Upper lobe of right lung (tissue), 1 donor: ENCODE data around the gene VSNL1. TPM values are rescaled to one million over a fixed set of nuclear protein-coding genes. Genes with fewer than 3 reads are reported as not detected.

Experiments used
- ATAC-seq: fragments of 200-7000 bp; cut with Tn5 transposase; one replicate; pipeline ENCODE4 v1.9.1; 2020; ENCODE audit warnings: mild to moderate bottlenecking, moderate library complexity
- DNase-seq: peaks from one replicate; pipeline ENCODE4 v3.0.0-alpha.2; 2020
- H3K27ac ChIP-seq: fragments of 200-600 bp; one replicate; pipeline ENCODE4 v1.8.0; 2022
- H3K27me3 ChIP-seq: fragments of 200-600 bp; one replicate; pipeline ENCODE4 v1.8.0; 2022; ENCODE audit warnings: mild to moderate bottlenecking
- H3K36me3 ChIP-seq: fragments of 200-600 bp; one replicate; pipeline ENCODE4 v1.8.0; 2022
- H3K4me1 ChIP-seq: fragments of 200-600 bp; one replicate; pipeline ENCODE4 v1.8.0; 2022
- H3K4me3 ChIP-seq: fragments of 200-600 bp; one replicate; pipeline ENCODE4 v1.8.0; 2022; ENCODE audit warnings: mild to moderate bottlenecking
- H3K9me3 ChIP-seq: fragments of 200-600 bp; one replicate; pipeline ENCODE4 v1.8.0; 2022
- intact Hi-C: fragments of 100-400 bp; cut with DNase I; formaldehyde crosslinking; loops from one replicate; pipeline ENCODE4 v1.11.0; 2022
- total RNA-seq: library from RNA; stranded (reverse); fragmentation: NEBNext Ultra II Directional; extraction: Animal tissue kit (Norgen Biotek cat#: 25700); gene quantifications from one replicate; pipeline ENCODE4 v1.2.1, GENCODE V29; 2021
- TF ChIP-seq, protein P1 (sequence below): fragments of 200-600 bp; IDR thresholded peaks from one replicate; pipeline ENCODE4 v1.8.0; 2022; ENCODE audit warnings: antibody characterized with exemption
- donor health status: DM: no; HTN: yes; CAD: no; lungs with severe emphysema.

VSNL1 gene
- total RNA-seq, 1 donor from 2014 or later, result 1.2 TPM

DNA sequence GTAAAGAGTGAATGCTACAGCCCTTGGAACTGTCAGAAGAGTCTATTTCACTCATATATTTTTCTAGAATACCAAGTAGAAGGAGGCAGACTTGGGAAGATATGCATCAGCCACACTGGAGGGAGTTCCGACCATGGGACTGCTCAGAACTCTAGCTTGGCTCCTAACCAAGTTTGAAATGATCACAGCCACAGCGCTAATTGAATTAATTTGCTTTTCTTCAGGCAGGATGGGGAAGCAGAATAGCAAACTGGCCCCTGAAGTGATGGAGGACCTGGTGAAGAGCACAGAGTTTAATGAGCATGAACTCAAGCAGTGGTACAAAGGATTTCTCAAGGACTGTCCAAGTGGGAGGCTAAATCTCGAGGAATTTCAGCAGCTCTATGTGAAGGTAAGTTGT is 51.4 kb downstream of the VSNL1 start:
- Histone ChIP-seq H3K4me3 (no peak overlapping the region), H3K27me3 (no peaks in the 10 kb centered on the region), H3K36me3 (no peaks in the 10 kb centered on the region), H3K27ac (no peak overlapping the region), H3K4me1 (no peaks in the 10 kb centered on the region), H3K9me3 (no peaks in the 10 kb centered on the region)
- DNase-seq, result no peak
- ATAC-seq, result no peak
- intact Hi-C loops, result no loop called here
- TF ChIP-seq, protein P1, sequence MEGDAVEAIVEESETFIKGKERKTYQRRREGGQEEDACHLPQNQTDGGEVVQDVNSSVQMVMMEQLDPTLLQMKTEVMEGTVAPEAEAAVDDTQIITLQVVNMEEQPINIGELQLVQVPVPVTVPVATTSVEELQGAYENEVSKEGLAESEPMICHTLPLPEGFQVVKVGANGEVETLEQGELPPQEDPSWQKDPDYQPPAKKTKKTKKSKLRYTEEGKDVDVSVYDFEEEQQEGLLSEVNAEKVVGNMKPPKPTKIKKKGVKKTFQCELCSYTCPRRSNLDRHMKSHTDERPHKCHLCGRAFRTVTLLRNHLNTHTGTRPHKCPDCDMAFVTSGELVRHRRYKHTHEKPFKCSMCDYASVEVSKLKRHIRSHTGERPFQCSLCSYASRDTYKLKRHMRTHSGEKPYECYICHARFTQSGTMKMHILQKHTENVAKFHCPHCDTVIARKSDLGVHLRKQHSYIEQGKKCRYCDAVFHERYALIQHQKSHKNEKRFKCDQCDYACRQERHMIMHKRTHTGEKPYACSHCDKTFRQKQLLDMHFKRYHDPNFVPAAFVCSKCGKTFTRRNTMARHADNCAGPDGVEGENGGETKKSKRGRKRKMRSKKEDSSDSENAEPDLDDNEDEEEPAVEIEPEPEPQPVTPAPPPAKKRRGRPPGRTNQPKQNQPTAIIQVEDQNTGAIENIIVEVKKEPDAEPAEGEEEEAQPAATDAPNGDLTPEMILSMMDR, result no peak

DNA sequence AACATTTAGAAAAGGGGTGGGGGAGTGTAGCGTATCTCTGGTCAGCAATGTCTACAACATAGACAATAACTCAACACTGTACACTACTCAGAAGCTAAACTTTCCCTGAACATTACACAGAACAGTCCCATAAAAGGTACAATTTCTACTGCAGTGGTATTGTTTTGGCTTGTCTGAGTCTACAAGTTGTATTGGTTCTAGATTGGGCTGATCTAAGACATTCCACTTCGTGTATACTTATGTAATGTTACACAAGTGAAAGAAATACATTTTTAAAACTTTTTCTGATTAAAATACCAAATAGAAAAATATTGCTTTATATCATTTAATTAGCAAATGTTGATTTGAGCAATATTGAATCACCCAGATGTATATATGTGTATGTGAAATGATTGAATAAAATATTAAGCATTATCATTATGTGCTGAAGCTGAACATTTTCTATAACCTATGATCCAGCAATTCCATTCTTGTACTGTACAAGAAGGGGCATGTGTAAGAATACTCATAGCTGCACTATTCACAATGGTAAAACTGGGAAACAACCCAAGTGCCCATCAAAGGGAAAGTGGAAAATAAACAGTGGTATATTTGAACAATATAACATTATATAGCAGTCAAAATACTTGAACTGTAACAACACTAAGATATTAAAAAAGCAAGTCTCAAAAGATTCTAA is 52.4 kb downstream of the VSNL1 start:
- TF ChIP-seq, protein P1, result no peak
- H3K27me3 ChIP-seq, result no peaks in the 10 kb centered on the region
- intact Hi-C loops, result no loop called here
- H3K4me1 ChIP-seq, result no peaks in the 10 kb centered on the region
- H3K27ac ChIP-seq, result no peak overlapping the region
- H3K9me3 ChIP-seq, result no peaks in the 10 kb centered on the region
- H3K36me3 ChIP-seq, result no peaks in the 10 kb centered on the region
- DNase-seq (no peak), ATAC-seq (no peak)
- H3K4me3 ChIP-seq, result no peak overlapping the region

DNA sequence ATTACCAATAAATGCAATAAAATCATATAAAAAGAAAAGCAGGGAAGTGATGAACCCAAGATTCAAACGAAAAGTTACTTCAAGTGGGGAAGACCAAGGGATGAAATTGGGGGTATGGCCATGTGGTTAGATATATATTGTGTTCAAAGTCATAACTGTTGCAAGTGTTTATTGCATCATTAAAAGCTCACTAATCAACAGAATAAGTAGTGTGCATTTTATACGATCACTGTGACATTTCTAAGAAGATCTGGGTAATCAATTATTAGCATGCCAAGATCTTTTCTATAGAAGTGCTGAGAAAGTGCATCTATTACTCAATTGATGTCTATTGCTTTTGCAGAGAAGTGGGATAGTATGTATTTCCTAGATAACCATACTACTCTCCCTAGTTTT is 52.9 kb downstream of the VSNL1 start:
- intact Hi-C loops, result no loop called here
- Histone ChIP-seq H3K27me3 (no peaks in the 10 kb centered on the region), H3K9me3 (no peaks in the 10 kb centered on the region), H3K27ac (no peak overlapping the region), H3K36me3 (no peaks in the 10 kb centered on the region), H3K4me1 (no peaks in the 10 kb centered on the region), H3K4me3 (no peak overlapping the region)
- TF ChIP-seq, protein P1, result no peak
- DNase-seq (no peak), ATAC-seq (no peak)

DNA sequence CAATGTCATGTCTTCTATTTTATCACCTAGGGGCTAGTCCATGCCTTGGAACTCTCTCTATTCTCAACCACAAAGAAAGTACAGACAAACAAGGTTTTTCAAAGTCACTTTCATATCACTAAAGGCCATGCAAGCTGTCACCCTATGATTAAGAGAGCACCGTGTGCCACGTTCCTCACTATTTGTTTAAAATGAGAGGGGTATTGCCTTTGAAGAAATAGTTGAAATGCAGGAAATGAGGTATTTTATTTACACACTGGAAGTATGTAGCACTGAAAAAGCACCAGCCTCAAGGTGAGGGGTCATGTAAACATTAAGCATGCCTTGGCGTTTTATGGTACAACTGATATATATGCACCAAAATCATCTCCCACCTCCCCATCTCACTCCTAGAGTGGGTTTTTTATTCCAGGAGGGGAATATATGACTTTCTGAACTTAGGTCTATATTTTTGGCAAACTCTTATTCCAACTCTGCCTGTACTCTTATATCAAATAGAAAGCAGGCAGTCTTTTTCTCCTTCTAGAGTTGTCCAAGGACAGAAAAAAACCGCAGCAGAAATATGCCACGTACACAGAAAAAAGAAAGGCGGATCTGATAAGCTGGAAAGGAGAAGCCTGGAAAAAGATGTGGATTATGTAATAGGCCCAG is 53.5 kb downstream of the VSNL1 start:
- intact Hi-C loops, result no loop called here
- DNase-seq (no peak), ATAC-seq (no peak)
- no peaks in the 10 kb centered on the region for H3K36me3 ChIP-seq
- no peak overlapping the region for H3K4me3 ChIP-seq
- no peaks in the 10 kb centered on the region for H3K9me3 ChIP-seq
- H3K27me3 ChIP-seq, result no peaks in the 10 kb centered on the region
- TF ChIP-seq, protein P1, result no peak
- H3K27ac ChIP-seq, result no peak overlapping the region
- no peaks in the 10 kb centered on the region for H3K4me1 ChIP-seq

DNA sequence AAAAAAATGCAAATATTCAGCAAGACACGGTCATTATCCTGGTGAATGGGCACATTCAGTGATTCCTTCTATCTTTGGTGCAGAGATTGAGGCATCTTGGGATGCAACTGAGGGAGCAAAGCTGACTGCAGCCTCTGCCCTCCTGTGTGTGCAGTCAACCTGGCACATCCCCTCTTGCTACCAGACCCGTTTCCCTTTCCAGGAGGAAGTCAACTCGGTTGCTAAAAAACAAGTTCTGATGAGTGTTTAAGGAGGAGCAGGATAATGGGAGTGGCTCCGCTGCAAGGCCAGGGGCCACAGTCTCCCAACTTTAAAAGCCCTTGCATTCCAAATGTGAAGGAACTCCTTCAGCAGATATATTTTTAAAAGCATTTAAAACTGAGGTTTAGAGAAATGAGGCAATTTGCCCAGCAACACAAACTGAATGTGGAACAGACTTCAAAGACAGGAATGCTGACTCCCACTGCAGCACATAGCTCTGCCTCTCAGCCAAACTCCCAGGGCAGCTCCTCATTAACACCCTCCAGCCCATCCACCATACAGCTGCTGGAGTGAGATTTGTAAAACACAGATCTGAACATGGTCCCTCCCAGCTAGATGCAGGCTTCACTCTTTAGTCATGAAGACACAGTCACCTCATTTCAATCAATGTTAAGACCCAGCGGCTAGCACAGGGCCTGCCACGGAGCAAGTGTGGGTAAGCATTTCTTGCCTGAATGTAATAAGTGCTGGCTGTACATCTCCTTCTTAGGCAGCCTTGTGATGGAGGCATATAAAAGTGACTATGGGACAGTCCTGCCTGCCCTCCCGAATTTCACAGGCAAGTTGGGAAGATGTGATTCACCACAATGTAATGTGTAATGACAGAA is 54.3 kb downstream of the VSNL1 start:
- TF ChIP-seq, protein P1, result no peak
- no peak overlapping the region for H3K4me3 ChIP-seq
- H3K27ac ChIP-seq, result no peak overlapping the region
- no peaks in the 10 kb centered on the region for H3K36me3 ChIP-seq
- no peaks in the 10 kb centered on the region for H3K4me1 ChIP-seq
- intact Hi-C loops, result no loop called here
- no peak for DNase-seq
- H3K27me3 ChIP-seq, result no peaks in the 10 kb centered on the region
- no peaks in the 10 kb centered on the region for H3K9me3 ChIP-seq
- peak; percentile 47 for ATAC-seq
